KMS-11 (cell line): ENCODE measurements around the gene BCAR3.

ENCODE experiments used
- H2AFZ ChIP-seq: fragments of 200-600 bp; sonication (generic); 2 replicates; pipeline ENCODE4 v1.6.1; 2016; ENCODE audit warnings: antibody characterized with exemption, mixed run types, low read depth
- H3K27ac ChIP-seq: fragments of 200-600 bp; sonication (generic); 2 replicates; pipeline ENCODE4 v1.6.1; 2016; ENCODE audit warnings: mild to moderate bottlenecking, mixed run types
- H3K27me3 ChIP-seq: fragments of 200-600 bp; sonication (generic); 2 replicates; pipeline ENCODE4 v1.6.1; 2017; ENCODE audit warnings: mild to moderate bottlenecking, low read depth, mixed run types, moderate library complexity; ENCODE audit not compliant: insufficient read depth
- H3K36me3 ChIP-seq: fragments of 200-600 bp; sonication (generic); 2 replicates; pipeline ENCODE4 v1.6.1; 2017; ENCODE audit warnings: mild to moderate bottlenecking, mixed run types; ENCODE audit not compliant: insufficient read depth
- H3K4me1 ChIP-seq: fragments of 200-600 bp; sonication (generic); 2 replicates; pipeline ENCODE4 v1.6.1; 2016; ENCODE audit warnings: mild to moderate bottlenecking, low read depth, mixed run types; ENCODE audit not compliant: poor library complexity, severe bottlenecking
- H3K4me2 ChIP-seq: fragments of 200-600 bp; sonication (generic); 2 replicates; pipeline ENCODE4 v1.7.0; 2016; ENCODE audit warnings: mild to moderate bottlenecking, mixed run types
- H3K4me3 ChIP-seq: fragments of 200-600 bp; sonication (generic); IDR thresholded peaks from 2 replicates; pipeline ENCODE4 v1.6.1; 2017; ENCODE audit warnings: low read depth, low read length, mixed read lengths; ENCODE audit not compliant: insufficient read depth
- H3K79me2 ChIP-seq: fragments of 200-600 bp; sonication (generic); 2 replicates; pipeline ENCODE4 v1.6.1; 2016; ENCODE audit warnings: low read depth, mixed run types; ENCODE audit not compliant: insufficient read depth
- H3K9ac ChIP-seq: fragments of 200-600 bp; sonication (generic); 2 replicates; pipeline ENCODE4 v1.6.1; 2016; ENCODE audit warnings: mild to moderate bottlenecking, mixed run types
- H4K20me1 ChIP-seq: fragments of 200-600 bp; sonication (generic); 2 replicates; pipeline ENCODE4 v1.6.1; 2016; ENCODE audit warnings: mild to moderate bottlenecking, mixed run types; ENCODE audit not compliant: insufficient read depth
- CTCF ChIP-seq: fragments of 200-600 bp; sonication (generic); conservative IDR thresholded peaks from 2 replicates; pipeline ENCODE4 v1.6.1; 2017; ENCODE audit warnings: low read depth, mild to moderate bottlenecking, antibody characterized with exemption, low read length, moderate library complexity, mixed read lengths

The BCAR3 gene

GRCh38 chr1:93704052-93704451 lies 22.4 kb upstream of the BCAR3 start:
- H3K9ac ChIP-seq, result no peak overlapping the region

GRCh38 chr1:93703643-93704042 lies 22.0 kb upstream of the BCAR3 start:
- Histone ChIP-seq H4K20me1 (no peaks in the 10 kb centered on the region), H3K4me3 (no peak overlapping the region), H3K4me1 (no peaks in the 10 kb centered on the region), H3K36me3 (no peaks in the 10 kb centered on the region), H3K27me3 (no peaks in the 10 kb centered on the region), H3K4me2 (no peak overlapping the region), H2AFZ (no peak overlapping the region), H3K9ac (no peak overlapping the region), H3K27ac (no peak overlapping the region), H3K79me2 (no peaks in the 10 kb centered on the region)
- TF ChIP-seq CTCF, result no peak

More at GRCh38 chr1:93704052-93704451, 22.4 kb upstream of the BCAR3 start:
- no peaks in the 10 kb centered on the region for H3K27me3 ChIP-seq
- H3K4me1 ChIP-seq, result no peaks in the 10 kb centered on the region
- no peaks in the 10 kb centered on the region for H3K36me3 ChIP-seq
- no peak overlapping the region for H3K4me2 ChIP-seq
- no peaks in the 10 kb centered on the region for H4K20me1 ChIP-seq
- TF ChIP-seq CTCF, result no peak
- no peak overlapping the region for H3K4me3 ChIP-seq
- no peak overlapping the region for H3K27ac ChIP-seq
- no peak overlapping the region for H2AFZ ChIP-seq
- H3K79me2 ChIP-seq, result no peaks in the 10 kb centered on the region

- Histone ChIP-seq H4K20me1 (no peaks in the 10 kb centered on the region), H3K4me2 (no peak overlapping the region), H3K9ac (no peak overlapping the region), H3K27me3 (no peaks in the 10 kb centered on the region), H2AFZ (no peak overlapping the region), H3K4me1 (no peaks in the 10 kb centered on the region), H3K36me3 (no peaks in the 10 kb centered on the region), H3K79me2 (no peaks in the 10 kb centered on the region), H3K27ac (no peak overlapping the region), H3K4me3 (no peak overlapping the region)
- TF ChIP-seq CTCF, result no peak
Observed at GRCh38 chr1:93702828-93703183, 21.2 kb upstream of the BCAR3 start.

- no peaks in the 10 kb centered on the region for H3K79me2 ChIP-seq
- TF ChIP-seq CTCF, result no peak
- H3K36me3 ChIP-seq, result no peaks in the 10 kb centered on the region
- no peaks in the 10 kb centered on the region for H3K4me1 ChIP-seq
- H3K4me3 ChIP-seq, result no peak overlapping the region
- no peaks in the 10 kb centered on the region for H4K20me1 ChIP-seq
- no peak overlapping the region for H3K4me2 ChIP-seq
- no peaks in the 10 kb centered on the region for H3K27me3 ChIP-seq
- H3K9ac ChIP-seq, result no peak overlapping the region
- H3K27ac ChIP-seq, result no peak overlapping the region
- H2AFZ ChIP-seq, result no peak overlapping the region
Observed at GRCh38 chr1:93702111-93702827, 20.6 kb upstream of the BCAR3 start.
